Fibroblast of lung (primary cell): ENCODE data around the gene LAMB3. TPM values are rescaled to one million over a fixed set of nuclear protein-coding genes. Genes with fewer than 3 reads are reported as not detected.

Experiments used
- DNase-seq, 2 donors: peaks; one replicate each; pipeline versions ENCODE4 v3.0.0 to v3.0.0-alpha.2; 2010; ENCODE audit warnings: low read depth in 2 of 2
- H2AFZ ChIP-seq: 2 replicates; pipeline ENCODE4 v1.5.1; 2012; ENCODE audit warnings: low read length, control low read depth, inconsistent platforms
- H3K27ac ChIP-seq: 2 replicates; pipeline ENCODE4 v1.5.1; 2011; ENCODE audit warnings: low read length, control low read depth; ENCODE audit not compliant: insufficient read depth
- H3K27me3 ChIP-seq: 2 replicates; pipeline ENCODE4 v1.5.1; 2011; ENCODE audit warnings: mild to moderate bottlenecking, low read length; ENCODE audit not compliant: control insufficient read depth, insufficient read depth
- H3K36me3 ChIP-seq: 2 replicates; pipeline ENCODE4 v1.5.1; 2011; ENCODE audit warnings: low read length; ENCODE audit not compliant: control insufficient read depth, insufficient read depth
- H3K4me1 ChIP-seq: 2 replicates; pipeline ENCODE4 v1.5.1; 2011; ENCODE audit warnings: low read length; ENCODE audit not compliant: control insufficient read depth, insufficient read depth; ENCODE audit errors: extremely low read depth
- H3K4me2 ChIP-seq: 2 replicates; pipeline ENCODE4 v1.5.1; 2011; ENCODE audit warnings: low read length, control low read depth; ENCODE audit not compliant: insufficient read depth; ENCODE audit errors: extremely low read depth
- H3K4me3 ChIP-seq, 4 experiments: fragments of 200-600 bp in 1 of 4; sonication (generic) in 1 of 4; replicated peaks in 1 of 4; 2 replicates each; pipeline ENCODE4 v1.5.1; 2011 to 2016; ENCODE audit warnings: low read length in 4 of 4, low read depth in 3 of 4, mild to moderate bottlenecking in 3 of 4, control low read depth in 2 of 4, inconsistent platforms in 1 of 4, mixed read lengths in 1 of 4; ENCODE audit not compliant: insufficient read depth in 1 of 4; ENCODE audit errors: control extremely low read depth in 1 of 4
- H3K79me2 ChIP-seq: 2 replicates; pipeline ENCODE4 v1.5.1; 2012; ENCODE audit warnings: mild to moderate bottlenecking, low read length, inconsistent platforms; ENCODE audit not compliant: control insufficient read depth, insufficient read depth
- H3K9ac ChIP-seq: 2 replicates; pipeline ENCODE4 v1.5.1; 2011; ENCODE audit warnings: mild to moderate bottlenecking, low read length, control low read depth; ENCODE audit not compliant: insufficient read depth
- H3K9me3 ChIP-seq: 2 replicates; pipeline ENCODE4 v1.5.1; 2012; ENCODE audit warnings: low read depth, low read length; ENCODE audit not compliant: control insufficient read depth, insufficient read depth
- H4K20me1 ChIP-seq: 2 replicates; pipeline ENCODE4 v1.5.1; 2011; ENCODE audit warnings: low read length; ENCODE audit not compliant: control insufficient read depth, insufficient read depth; ENCODE audit errors: extremely low read depth
- CTCF ChIP-seq, 2 donors: IDR thresholded peaks in 1 of 2; conservative IDR thresholded peaks in 1 of 2; 1 replicate in 1 of 2; 2 replicates in 1 of 2; pipeline ENCODE4 v1.5.1; 2011 to 2012; ENCODE audit warnings: low read length in 2 of 2, control low read depth in 1 of 2, inconsistent platforms in 1 of 2, low read depth in 1 of 2, mild to moderate bottlenecking in 1 of 2
- EZH2 ChIP-seq: IDR thresholded peaks from 2 replicates; pipeline ENCODE4 v1.5.1; 2012; ENCODE audit warnings: low read length, control low read depth, mild to moderate bottlenecking; ENCODE audit errors: missing control alignments
- polyA plus RNA-seq, 2 donors: library from polyadenylated mRNA; depleted of rRNA in 1 of 2; stranded (reverse) in 1 of 2; unstranded in 1 of 2; fragments of >200 nt; gene quantifications; 2 replicates each; pipeline ENCODE4 v1.2.1, GENCODE V29; 2011 to 2012; ENCODE audit warnings: missing spikeins in 1 of 2
- total RNA-seq: library from RNA; depleted of rRNA; stranded (reverse); fragments of >200 nt; gene quantifications from 2 replicates; pipeline ENCODE4 v1.2.1, GENCODE V29; 2014

Gene LAMB3
- total and polyA plus RNA-seq, 2 donors (not counting 1 experiment from before 2014, with no cell fraction given) = 4.1 to 23.3 TPM

DNA sequence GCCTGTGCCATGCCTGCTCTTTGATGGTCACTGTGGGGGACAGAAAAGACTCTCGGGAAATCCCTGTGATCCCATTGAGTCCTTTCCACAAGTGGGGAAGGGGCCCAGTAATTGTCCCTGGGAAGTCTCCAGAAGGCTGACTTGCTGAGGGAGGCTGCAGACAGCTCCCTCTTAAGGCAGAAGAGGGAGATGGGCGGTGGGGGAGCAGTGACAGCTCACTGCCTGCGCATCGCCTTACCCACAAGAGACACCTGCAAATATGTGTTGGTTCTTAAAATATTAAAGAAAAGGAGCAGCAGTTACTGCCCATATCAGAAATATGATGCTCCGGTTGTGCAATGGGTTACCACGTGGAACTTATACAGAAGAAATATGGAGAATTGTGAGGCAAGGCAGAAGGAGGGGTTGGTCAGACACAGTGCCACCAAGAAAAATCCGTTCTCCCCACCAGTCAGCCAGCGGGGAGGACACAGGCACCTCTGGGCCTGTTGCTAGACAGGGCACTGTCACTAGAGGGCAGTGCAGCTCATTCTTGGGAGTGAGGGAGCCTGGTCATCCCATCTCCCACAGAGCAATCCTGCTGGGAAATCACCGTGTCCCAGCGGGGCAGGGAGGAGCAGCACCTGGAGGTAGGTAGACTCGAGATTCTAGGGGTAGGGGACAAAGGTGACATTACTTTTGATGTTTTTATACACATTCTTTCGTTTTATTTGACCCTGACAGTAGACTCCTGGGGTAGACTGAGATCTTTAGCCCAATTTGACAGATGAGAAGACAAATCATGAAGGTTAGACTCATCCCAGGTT, 75.6 kb downstream of the LAMB3 start:
- Histone ChIP-seq H3K4me2 (no peak overlapping the region), H3K27me3 (no peaks in the 10 kb centered on the region), H3K9me3 (no peaks in the 10 kb centered on the region), H3K9ac (no peak overlapping the region), H3K79me2 (no peaks in the 10 kb centered on the region), H2AFZ (no peak overlapping the region), H3K27ac (no peak overlapping the region), H3K4me3 (no peak overlapping the region), H4K20me1 (no peaks in the 10 kb centered on the region), H3K36me3 (no peaks in the 10 kb centered on the region), H3K4me1 (peaks cover 3% of the 10 kb centered on the region)
- DNase-seq = peak; percentile 34 to 69
- TF ChIP-seq EZH2 (peak; percentile 47), CTCF (conservative IDR thresholded peaks at IDR 0.05 in 1 of 2, IDR thresholded peaks at IDR 0.05 in 1 of 2; ENCODE audit: low read depth in 1 of 2, low read length in 2 of 2) (peak; percentile 96 to 97)

DNA sequence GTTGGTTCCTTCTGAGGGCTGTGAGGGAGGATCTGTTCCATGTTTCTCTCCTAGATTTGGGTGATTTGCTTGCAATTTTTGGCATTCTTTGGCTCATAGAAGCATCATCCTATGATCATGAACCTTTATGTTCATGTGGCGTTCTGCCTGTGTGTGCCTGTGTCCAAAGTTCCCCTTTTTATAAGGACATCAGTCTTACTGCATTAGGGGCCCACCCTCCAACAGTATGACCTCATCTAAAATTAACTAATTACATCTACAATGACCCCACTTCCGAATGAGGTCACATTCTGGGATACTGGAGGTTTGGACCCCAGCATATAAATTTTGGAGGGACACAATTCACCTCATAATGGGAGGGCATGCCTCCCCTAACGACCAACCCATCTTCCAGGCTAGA, 81.5 kb downstream of the LAMB3 start:
- no peaks in the 10 kb centered on the region for H3K4me1 ChIP-seq
- H3K79me2 ChIP-seq = no peaks in the 10 kb centered on the region
- no peaks in the 10 kb centered on the region for H3K9me3 ChIP-seq
- no peak for DNase-seq
- H3K27me3 ChIP-seq = no peaks in the 10 kb centered on the region
- H3K27ac ChIP-seq = no peak overlapping the region
- TF ChIP-seq EZH2 = no peak
- TF ChIP-seq CTCF (conservative IDR thresholded peaks at IDR 0.05 in 1 of 2, IDR thresholded peaks at IDR 0.05 in 1 of 2; ENCODE audit: low read depth in 1 of 2, low read length in 2 of 2) = no peak
- no peaks in the 10 kb centered on the region for H3K36me3 ChIP-seq
- no peak overlapping the region for H2AFZ ChIP-seq
- H4K20me1 ChIP-seq = no peaks in the 10 kb centered on the region
- no peak overlapping the region for H3K9ac ChIP-seq
- H3K4me3 ChIP-seq = no peak overlapping the region
- H3K4me2 ChIP-seq = no peak overlapping the region

DNA sequence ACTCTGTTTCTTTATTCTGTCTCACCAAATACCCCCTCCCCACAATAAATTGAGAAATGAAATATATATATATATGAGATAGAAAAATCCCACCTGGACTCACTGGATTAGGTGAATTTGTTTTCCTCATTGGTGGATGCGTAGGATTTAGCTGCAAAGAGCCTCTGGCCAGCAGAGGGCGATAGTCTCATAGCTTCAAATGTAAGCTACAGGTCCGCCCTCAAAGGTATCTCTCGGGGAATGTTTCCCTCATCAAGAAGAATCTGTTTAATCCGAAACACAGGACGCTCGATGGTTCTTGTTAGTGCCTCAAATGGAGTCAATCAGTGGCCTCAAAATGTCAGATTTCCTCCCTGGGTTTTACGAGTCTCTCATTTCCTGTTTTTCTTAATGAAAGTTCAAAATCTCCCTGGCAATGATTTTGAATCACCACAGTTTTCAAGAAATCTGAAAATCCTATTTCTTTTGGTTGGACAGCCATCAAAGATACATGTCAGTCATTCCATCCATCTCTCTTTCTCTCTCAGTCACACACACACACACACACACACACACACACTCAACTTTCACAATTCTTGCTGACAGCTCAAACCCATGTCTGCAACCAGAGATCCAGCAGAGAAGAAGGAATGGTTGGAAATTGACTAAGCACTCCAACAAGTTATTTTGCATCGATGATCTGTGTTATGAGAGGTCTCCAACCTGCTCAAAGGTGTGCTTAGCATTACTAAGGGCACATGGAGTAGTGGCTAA, 82.6 kb downstream of the LAMB3 start:
- peak overlapping the region in 2 of 4 experiments; percentile 41 to 42 for H3K4me3 ChIP-seq
- no peak overlapping the region for H3K9ac ChIP-seq
- H2AFZ ChIP-seq = peak overlapping the region; percentile 56
- H3K9me3 ChIP-seq = no peaks in the 10 kb centered on the region
- TF ChIP-seq CTCF (conservative IDR thresholded peaks at IDR 0.05 in 1 of 2, IDR thresholded peaks at IDR 0.05 in 1 of 2; ENCODE audit: low read depth in 1 of 2, low read length in 2 of 2) = peak; percentile 94 to 97
- no peak for TF ChIP-seq EZH2
- peak; percentile 65 to 80 for DNase-seq
- H3K4me1 ChIP-seq = no peaks in the 10 kb centered on the region
- no peak overlapping the region for H3K27ac ChIP-seq
- no peaks in the 10 kb centered on the region for H4K20me1 ChIP-seq
- H3K79me2 ChIP-seq = no peaks in the 10 kb centered on the region
- H3K27me3 ChIP-seq = no peaks in the 10 kb centered on the region
- no peaks in the 10 kb centered on the region for H3K36me3 ChIP-seq
- H3K4me2 ChIP-seq = peak overlapping the region; percentile 44
